HG02678 (cell line): ENCODE data around the gene SDHB.

ENCODE experiments used
- ATAC-seq: cut with Tn5 transposase; IDR thresholded peaks from one replicate; pipeline ENCODE4 v1.9.1; 2021; ENCODE audit warnings: mild to moderate bottlenecking, moderate library complexity; ENCODE audit not compliant: unreplicated experiment

The SDHB gene

GRCh38 chr1:17053685-17054410 is at the start of gene SDHB:
Gene SDHB, minus strand, starts transcription at chr1:17054032. Its CDS starts 13 bp downstream, at chr1:17054019.
- peak; percentile 97 for ATAC-seq

GRCh38 chr1:17102232-17102631 is 48.4 kb upstream of the SDHB start:
- no peak for ATAC-seq

DNA sequence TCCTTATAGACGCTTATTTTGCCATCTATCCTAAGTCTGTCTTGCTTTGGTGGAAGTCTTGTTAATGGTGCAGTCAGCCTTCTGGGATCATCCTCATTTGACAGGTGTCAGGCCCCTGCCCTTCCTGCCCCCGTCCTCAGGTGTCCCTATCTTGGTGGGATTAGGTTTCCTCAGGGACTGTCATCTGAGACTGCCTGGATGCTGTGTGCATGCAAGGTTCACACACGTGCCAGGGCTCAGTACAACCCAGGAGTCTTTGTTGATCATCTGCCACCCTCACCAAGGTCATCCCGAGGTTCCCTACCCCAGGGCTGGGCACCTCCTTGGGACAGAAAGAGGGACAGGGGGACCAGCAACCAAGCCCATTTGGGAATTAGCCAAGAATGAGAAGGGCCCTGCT is 47.4 kb upstream of the SDHB start:
- no peak for ATAC-seq

DNA sequence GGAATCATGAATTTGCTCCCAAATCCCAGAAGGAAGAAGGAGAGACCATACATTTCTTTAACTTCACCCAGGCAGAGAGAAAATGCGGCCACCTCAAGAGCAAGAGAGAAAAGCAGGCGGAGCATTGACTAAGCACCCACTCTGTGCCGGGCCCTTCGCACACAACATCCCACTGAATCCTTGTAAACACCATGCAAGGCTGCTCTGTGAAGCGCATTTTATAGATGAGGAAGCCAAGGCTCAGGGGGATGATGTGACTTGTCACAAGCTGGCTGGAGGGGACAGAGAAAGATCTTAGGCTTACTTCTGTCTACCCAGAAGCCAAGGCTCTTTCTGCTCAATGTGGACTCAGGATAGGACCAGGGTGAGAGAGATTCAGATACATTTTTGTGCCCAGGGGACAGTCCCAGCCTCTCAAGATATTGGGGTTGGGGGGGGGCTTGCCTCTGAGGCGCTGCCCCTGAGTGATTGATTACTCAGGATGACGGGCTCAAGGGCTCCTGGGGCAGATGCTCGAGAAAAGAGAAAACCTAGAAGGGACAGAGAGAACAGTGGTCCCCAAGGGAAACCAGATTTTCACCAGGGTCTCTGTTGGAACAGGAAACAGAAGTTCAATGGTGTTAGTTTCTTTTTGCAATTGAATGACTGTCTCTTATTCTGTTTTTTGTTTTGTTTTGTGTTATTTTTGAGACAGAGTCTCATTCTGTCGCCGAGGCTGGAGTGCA is 45.9 kb upstream of the SDHB start:
- ATAC-seq: no peak

DNA sequence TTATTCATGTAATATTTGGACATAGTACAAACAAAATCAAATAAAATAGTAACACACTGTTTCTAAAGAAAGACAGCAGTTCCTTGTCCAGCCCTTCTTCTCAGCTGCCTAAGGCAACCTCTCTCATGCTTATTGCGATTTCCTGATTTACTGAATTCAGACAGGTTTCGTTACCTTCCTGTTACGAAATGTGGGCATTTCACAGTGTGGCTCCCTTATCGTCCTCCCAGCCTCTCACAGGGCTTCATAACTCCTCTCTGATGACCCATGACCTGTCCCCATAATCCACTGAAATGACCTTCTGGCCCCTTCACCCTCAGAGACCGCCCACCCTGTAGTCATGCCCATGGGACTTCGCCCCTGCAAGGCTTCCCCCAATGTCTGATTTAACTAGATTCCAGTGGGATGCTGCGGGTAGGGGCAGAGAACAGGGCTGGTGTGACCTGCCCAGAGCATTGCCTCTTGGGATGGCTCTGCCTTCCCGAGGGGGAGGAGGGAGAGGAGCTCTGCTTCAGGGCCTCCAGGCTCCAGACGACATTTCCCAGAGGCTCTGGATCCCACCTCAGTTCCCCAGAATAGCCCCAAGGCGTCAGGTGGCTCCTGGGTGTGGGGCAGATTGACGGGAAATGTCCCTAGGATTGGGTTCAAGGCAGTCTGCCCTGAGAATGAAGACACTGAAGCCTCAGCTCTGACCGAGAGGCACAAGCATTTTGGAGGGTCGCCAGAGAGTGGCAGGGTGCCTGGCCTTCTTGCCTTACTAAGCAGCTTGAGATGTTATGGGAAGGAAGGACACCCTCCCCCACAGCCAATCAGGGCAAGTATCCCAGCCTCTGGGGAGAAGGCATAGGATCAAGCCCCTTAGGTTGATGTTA is 44.9 kb upstream of the SDHB start:
- ATAC-seq: no peak

GRCh38 chr1:17097787-17098186 is 44.0 kb upstream of the SDHB start:
- ATAC-seq: no peak

DNA sequence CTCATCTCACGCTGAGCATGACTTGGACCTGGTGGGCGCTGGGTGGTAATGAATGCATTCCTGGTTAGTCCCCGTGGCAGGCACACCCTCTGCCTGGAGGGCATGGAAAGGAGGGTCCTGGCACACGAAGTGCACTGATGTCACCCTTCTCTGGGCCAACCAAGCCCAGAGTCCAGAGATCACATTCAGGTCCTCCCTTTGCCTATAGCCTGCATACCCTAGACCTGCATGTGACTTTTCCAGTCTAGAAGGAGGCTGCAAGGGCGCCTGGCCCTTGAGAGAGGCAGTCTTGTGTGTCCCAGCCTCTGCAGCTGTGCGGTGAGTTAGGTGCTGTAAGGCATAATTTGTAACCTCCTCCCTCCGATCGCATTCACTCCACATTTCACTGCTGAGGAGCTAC is 43.3 kb upstream of the SDHB start:
- no peak for ATAC-seq

GRCh38 chr1:17096584-17096983 is 42.8 kb upstream of the SDHB start:
- ATAC-seq: no peak

- ATAC-seq: no peak
Observed at GRCh38 chr1:17095141-17095540, 41.3 kb upstream of the SDHB start.

- ATAC-seq: no peak
Observed at GRCh38 chr1:17094664-17095063, 40.8 kb upstream of the SDHB start.

- ATAC-seq: no peak
Observed at GRCh38 chr1:17093822-17094393, 40.1 kb upstream of the SDHB start.

- ATAC-seq: no peak
Observed at GRCh38 chr1:17091252-17091651, 37.4 kb upstream of the SDHB start.

GRCh38 chr1:17089506-17089905 is 35.7 kb upstream of the SDHB start:
- no peak for ATAC-seq

DNA sequence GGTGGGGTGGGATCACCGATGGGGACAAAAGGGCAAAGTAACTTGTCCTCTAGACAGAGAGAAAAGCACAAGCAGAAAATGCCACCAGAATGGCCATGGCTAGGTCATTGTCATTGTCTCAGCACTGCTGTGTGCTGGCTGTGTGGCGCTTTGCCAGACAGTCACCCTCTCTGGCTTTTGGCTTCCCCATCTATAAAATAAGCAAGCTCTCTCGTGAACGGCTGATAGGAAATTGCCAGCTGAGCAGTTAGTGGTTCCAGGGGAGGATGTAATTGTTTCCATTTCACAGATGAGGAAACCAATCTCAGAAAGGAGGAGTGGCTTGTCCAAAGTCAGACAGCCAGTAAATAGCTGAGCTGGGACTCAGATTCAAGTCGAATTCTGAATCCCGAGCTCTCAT is 32.9 kb upstream of the SDHB start:
- no peak for ATAC-seq

DNA sequence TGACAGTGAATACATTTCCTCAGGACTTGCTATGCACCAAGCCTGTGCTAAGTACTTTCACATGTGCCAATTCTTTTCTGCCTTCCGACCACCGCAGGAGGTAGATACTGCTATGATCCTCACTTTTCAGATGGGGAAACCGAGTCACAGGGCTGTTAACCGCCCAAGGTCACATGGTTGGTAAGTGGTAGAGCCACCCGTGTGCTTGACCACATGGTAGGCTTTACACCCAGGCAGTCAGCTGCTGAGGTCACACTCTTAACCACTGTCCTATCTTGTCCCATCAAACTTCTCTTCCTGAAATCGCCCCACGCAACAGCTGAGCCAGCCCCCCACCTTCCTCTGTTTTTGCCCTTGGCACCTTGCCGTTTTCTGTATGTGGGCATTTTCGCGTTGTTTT is 31.0 kb upstream of the SDHB start:
- ATAC-seq: no peak

DNA sequence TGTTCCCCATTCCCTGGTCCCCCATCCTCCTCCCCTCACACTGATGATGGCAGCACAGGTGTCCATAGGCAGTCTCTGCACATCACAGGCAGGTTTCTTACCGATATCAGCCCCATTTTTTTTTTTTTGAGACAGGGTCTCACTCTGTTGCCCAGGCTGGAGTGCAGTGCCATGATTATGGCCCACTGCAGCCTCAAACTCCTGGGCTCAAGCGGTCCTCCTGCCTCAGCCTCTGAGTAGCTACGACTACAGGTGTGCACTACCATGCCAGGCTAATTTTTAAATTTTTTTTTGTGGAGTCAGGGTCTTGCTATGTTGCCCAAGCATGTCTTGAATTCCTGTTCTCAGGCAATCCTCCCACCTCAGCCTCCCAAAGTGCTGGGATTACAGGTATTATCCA is 28.9 kb upstream of the SDHB start:
- no peak for ATAC-seq

DNA sequence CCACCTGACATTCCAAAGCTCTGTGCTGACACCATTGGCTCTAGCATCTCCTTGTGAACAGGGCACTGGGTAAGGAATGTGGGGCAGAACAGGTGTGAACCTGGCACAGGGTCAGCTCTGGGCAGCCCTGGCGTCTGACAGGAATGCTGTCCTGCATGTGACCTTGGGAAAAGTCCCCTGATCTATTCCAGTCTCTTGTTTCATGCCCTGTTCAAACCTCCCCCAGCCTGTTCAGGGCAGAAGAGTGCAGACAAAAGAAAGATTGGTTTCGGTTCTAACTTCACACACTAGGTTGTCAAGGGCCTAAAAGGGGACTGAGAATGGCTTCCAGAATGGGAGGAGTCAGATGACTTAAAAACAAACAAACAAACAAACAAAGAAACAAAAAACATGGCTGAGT is 27.6 kb upstream of the SDHB start:
- ATAC-seq: no peak

- ATAC-seq: no peak
Observed at GRCh38 chr1:17080880-17081279, 27.0 kb upstream of the SDHB start.

DNA sequence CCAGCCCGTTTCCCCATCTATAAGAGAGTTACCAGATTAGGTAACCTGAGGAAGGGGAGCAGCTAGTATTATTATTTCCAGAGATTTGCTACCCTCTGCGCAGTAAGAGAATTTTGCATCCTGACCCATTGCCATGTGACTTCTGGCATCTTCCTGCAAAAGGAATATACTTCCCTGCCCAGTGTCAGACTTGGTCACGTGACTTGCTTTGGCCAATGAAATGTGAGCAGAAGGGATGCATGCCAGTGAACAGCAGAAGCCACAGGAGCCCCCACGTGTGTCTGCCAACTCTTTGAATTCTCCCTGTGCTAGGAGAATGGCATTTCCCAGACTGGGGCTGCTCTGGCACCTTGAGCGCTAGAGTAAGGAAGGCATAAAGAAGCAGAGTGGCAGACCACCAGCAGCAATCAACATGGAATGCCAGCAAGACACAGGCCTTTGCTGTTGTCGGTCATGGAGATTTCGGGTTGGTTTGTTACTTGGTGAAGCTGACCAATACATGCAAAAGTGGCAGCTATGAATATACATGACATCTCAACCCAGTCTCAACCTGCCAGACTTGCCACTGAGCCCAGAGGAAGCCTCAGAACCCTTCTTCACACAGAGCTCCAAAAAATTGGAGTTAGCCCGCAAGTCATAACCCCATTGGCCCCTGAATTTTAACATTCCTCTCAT is 26.4 kb upstream of the SDHB start:
- no peak for ATAC-seq

DNA sequence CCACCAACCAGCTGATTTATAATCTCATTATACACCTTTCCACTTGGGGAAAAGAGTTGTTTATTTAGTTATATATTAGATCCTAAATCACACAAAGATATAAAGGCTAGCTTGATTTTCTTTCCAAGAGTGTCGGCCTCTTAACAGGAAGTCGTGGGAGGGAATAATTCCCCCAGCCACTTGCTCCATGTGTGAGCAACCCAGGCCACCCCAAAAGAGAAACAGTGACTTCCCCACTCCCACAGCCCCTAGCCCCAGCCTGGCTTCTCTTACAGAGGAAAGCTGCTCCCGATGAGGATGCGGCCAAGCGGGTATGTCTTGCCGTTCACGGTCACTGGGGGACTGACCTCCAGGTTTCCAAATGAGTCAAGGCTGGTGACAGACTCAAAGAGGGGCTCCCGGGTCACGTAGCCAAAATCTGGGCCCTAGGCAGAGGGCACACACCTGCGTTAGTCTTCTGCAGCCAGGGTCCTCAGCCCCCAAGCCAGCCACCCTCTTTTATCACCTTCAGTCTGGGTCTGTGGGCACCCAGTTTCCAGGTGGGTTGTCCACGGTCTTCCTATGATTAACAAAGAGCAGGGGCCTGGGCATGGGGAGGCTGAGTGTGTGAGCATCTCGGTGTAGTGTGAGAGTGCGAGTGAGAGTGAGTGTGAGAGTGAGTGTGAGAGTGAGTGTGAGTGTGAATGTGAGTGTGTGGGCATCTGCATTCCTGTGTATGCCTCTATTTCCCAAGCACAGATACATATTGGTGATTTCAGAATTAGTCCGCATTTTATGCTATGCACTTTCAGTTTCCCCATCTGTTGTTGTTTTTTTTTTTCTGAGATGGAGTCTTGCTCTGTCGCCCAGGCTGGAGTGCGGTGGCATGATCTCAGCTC is 25.4 kb upstream of the SDHB start:
- ATAC-seq: no peak
